Ammon's horn (tissue), 1 donor: Measurements from ENCODE around the gene SORT1.
"Not testable (repeated sequence)": the region's sequence is repeated elsewhere in the genome, so short reads cannot be mapped to it uniquely, and the experiment has no call there.

Experiments used
- DNase-seq: peaks from one replicate; pipeline ENCODE4 v3.0.0-alpha.2; 2016; ENCODE audit warnings: low spot score

SORT1 gene

GRCh38 chr1:109299558-109300343 is 98.0 kb downstream of the SORT1 start:
- DNase-seq: peak; percentile 96

- peak; percentile 92 for DNase-seq
Observed at GRCh38 chr1:109298666-109299557, 98.8 kb downstream of the SORT1 start.

GRCh38 chr1:109296782-109297181 is 100.9 kb downstream of the SORT1 start:
- no peak for DNase-seq

- DNase-seq: peak; percentile 46
Observed at GRCh38 chr1:109295712-109296415, 101.9 kb downstream of the SORT1 start.

DNA sequence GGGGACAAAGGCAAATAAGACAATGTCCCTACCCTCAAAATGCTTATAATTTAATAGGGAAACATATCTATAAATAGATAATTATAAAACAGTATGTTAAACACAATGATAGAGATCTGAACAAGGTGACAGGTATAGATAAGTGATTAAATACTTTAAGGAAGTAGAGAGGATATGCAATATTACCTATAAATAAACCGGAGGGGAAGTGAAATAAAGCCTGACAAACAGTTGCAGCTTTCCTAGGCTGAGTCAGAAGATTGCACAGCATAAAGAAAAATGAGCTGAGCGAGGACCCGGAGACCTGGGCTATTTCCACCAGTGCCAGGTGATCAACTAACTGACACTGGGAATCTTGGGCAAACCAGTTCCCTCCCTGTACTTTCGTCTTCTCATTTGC is 103.2 kb downstream of the SORT1 start:
- no peak for DNase-seq

GRCh38 chr1:109293026-109293425 is 104.7 kb downstream of the SORT1 start:
- DNase-seq: no peak

DNA sequence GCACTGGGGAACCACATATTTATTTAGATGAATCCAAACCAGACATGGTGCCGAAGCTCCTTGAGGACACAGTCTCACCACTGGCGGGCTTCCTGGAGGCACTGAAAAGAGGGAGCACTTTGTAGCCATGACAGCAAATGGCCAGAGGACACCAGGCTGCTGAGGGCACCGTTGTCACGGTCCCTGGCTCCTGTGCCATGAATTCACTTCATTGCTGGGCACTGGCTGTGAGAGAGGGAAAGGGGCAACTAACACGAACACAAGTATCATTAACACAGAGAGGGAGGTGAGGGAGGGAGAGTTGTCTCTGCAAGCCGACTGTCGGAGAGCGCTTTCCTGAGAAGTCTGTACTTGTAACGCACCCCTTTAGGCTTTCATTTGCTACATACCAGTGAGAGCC is 105.4 kb downstream of the SORT1 start:
- DNase-seq: no peak

DNA sequence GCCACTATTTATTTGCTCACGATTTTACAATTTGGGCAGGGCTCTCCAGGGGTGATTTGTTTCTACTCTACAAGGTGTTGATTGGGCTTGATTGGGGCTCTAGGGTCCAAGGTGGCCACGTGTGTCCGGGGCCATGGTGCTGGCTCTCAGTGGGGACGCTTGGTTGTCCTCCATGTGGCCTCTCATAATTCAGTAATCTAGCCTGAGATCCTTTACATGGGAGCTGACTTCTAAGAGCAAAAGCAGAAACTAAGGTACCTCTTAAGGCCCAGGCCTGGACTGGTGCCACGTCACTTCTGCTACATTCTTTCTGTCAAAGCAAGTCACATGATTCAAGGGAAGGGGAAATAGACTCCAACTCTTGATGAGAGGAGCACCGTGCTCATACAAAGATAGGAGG is 106.7 kb downstream of the SORT1 start:
- peak; percentile 81 for DNase-seq

DNA sequence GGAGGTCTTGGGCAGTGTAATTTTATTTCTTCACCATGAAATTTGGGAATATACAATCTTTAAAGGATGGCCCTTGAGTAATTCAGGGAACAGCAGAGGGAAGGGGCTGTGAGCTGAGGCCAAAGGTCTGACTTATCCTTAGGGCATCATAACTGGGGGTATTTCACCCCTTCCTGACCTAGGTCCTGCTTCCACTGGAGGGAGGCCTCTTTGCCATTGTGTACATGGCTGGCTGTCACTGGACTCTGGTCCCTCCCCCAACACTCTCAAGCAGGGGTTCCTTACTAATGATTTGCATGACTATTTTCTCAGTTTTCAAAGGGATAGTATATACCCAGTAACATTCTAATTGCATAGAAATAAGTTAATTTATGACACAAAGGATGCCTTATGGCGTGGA is 107.6 kb downstream of the SORT1 start:
- no peak for DNase-seq

DNA sequence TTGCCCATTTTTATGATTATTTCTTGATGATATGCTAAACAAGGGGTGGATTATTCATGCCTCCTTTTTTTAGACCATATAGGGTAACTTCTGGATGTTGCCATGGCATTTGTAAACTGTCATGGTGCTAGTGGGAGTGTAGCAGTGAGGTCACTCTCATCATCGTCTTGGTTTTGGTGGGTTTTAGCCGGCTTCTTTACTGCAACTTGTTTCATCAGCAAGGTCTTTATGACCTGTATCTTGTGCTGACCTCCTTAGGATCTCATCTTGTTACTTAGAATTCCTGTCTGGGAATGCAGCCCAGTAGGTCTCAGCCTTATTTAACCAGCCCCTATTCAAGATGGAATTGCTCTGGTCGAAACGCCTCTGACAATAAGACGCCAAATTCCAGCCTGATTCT is 111.0 kb downstream of the SORT1 start:
- DNase-seq: not testable (repeated sequence)

- DNase-seq: no peak
Observed at GRCh38 chr1:109283748-109284600, 113.7 kb downstream of the SORT1 start.

DNA sequence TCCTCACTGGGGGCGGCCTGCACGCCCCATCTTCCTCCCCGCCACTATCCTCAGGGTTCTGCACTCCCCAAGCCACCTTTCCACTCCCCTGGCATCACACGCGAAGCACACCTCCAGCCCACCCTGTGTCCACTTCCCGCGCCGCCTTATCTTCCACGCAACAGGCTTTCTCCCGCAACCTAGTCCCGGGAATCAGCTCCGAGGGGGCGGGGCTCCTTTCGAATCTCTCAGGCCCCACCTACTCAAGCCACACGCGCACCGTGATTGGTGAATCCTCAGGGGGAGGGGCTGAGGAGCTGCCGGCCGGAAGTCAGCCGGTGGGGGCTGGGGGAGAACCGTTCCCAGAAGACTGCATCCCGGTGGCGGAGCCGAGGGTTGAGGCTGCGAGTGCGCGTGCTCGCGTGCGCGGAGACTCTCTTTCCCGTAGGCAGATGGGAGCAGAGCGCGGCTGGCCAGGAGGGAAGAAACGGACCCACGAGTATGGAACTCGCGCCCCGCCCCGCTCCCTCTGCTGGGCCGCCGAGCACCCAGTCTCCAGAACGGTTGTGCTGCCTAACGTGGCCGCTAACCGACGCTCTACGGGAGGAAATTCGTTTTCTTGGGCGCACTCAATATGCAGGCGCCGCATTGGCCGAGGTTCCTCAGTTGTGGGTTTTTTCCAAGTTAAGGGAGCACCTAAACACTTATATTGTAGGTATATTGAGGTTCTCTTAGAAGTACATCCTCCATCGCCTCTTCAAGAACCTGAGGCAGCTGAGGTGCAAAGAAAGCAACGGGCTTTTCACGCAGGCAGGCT is 114.6 kb downstream of the SORT1 start, which contains the start of gene PSRC1:
PSRC1 (minus strand) TSS at position 194 of the 796 bp plus-strand sequence.
- peak; percentile 99 for DNase-seq

- DNase-seq: no peak
Observed at GRCh38 chr1:109282497-109282951, 115.2 kb downstream of the SORT1 start.

DNA sequence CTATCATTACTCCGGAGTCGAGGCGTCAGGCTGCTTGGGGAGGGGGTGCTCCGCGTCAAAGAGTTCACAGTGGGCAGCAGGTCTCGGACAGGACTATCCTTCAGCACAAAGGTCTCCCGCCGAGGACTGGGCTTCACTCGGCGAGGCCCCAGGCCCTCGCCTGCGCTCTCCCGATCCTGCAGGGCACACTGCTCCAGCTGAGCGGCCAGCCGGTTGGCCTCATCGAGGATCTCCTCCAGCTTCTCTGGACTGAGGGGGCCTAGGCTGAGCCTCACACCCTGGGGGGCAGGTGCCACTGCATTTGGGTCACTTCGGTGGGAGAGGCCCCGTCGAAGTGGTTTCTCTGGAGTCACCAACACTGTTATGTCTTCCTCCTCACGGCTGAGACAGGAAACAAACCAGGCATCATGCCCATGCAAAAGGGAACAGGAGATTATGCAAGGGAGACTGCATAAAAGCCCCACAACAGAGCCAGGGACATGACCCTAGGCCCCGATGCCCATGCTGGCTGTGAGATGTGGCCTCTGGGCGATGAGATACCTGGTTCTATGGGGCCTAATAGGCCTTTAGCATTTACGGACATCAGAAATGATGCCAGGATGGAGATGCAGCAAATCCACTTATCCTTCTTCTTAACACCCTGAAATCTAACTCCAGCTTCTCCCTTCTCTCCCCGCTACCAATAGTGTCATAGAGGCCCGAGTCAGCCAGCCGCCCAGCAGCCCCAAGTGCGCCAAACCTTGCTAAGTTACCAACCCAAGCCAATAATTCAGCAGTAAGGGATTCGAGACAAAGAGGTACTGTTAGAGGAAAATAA is 115.8 kb downstream of the SORT1 start:
- DNase-seq: peak; percentile 70

- no peak for DNase-seq
Observed at GRCh38 chr1:109280862-109281261, 116.9 kb downstream of the SORT1 start.

- no peak for DNase-seq
Observed at GRCh38 chr1:109279615-109280278, 118.0 kb downstream of the SORT1 start.

DNA sequence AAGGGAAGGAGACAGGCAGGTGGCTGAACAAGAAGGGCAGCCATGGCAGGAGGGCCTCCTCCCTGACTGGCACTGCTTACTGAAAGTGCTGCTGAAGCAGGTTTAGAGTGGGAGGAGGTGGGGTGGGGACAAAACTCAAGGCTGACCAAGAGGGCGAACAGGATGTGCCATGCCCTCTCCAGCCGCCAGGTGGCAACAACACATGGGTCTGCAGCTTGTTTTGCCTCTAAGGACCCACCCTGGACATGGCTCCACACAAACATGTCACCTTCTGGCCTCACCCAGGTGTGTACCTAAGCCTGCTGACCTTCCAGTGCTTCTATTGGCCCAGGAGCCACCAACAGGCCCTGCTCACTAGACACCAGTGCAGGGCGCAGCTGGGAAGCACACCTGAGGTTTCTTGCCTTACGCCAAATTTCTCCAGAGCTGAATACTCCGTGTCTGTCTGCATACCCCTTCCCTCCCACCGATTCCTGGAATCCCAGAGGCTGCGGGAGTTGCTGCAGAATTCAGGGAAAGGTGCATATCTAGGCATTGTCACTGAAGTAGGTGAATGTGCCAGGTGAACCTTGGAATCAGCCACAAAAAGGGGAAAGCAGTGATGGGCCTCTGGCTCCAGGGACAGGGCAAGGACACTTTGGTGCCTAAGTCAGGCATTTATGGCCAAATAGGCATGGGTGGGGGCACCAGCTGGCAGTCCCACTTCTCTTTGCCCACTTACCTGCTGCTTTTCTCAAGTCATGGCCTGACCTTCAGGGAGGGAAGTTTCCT is 120.1 kb downstream of the SORT1 start:
- DNase-seq: peak; percentile 90

DNA sequence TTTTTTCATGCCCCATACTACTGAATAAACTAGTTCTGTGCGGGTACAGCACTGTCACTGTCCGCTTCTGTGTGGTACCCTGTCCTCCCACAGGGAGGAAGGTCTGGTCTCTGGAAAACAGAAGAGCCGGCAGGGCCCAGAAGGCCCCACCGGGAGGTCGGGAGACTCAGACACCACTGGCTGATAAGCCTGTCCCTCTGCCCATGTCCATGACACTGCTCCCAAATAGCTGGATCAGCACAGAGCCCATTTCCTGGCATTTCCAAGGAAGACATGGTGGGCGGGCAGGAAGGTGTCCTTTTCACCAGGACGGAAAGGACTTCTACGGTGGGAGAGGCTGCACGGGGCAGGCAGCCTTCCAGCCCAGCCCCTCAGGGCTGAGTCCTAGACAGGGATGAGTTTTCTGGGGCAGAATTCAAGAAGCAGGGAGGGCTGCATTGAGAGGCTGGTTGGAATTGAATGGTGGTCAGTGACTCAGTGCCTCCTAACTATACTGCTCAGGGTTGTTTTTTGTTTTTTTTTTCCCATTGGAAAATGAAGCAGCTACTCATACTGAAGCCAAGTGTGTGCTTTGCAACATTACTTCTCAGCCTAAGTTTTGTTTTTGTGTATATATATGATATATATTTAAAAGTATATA is 121.9 kb downstream of the SORT1 start:
- no peak for DNase-seq
